ENCODE data around the gene CYP4F11. TPM values are rescaled to one million over a fixed set of nuclear protein-coding genes. Genes with fewer than 3 reads are reported as not detected.
"Not testable (repeated sequence)": the region's sequence is repeated elsewhere in the genome, so short reads cannot be mapped to it uniquely, and the experiment has no call there.

The CYP4F11 gene
- total RNA-seq, 3 donors from 2014 or later = 0.05 to 0.14 (median 0.08) TPM

GRCh38 chr19:15902898-15903297 is 31.4 kb downstream of the CYP4F11 start:
- peaks cover 17% of the 10 kb centered on the region for H3K9me3 Mint-ChIP-seq
- H3K36me3 Mint-ChIP-seq (ENCODE audit: insufficient read depth); H3K4me1 Mint-ChIP-seq (ENCODE audit: low read depth); H3K4me3 Mint-ChIP-seq; DNase-seq; ATAC-seq: not testable (repeated sequence)
- peaks cover 53% of the 10 kb centered on the region for H3K27me3 Mint-ChIP-seq (ENCODE audit: low read depth)

DNA sequence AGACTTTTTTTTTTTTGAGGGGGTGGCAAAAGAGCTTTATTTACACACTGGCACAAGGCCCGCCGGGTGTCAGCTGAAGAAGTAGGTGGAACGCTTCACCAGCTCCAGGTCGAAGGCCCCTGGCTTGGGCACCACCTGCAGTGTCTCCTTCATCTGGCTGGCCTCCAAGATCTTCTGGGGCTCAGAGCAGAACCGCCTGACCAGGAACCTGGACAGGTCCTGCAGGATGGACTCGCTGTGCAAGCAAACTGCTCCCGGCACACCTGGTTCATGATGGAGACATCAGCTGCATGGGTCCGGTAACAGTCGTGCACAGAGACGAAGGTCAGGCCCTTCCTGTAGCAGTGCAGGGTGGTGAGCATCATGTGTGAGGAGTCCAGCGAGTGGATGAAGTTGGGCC is 32.1 kb downstream of the CYP4F11 start:
- Mint-ChIP-seq H3K4me3 (no peak overlapping the region), H3K9me3 (peaks cover 17% of the 10 kb centered on the region), H3K36me3 (ENCODE audit: insufficient read depth) (no peaks in the 10 kb centered on the region), H3K27me3 (ENCODE audit: low read depth) (peaks cover 55% of the 10 kb centered on the region), H3K4me1 (ENCODE audit: low read depth) (peaks cover 7% of the 10 kb centered on the region)
- ATAC-seq = no peak
- no peak for DNase-seq

GRCh38 chr19:15900504-15900903 is 33.8 kb downstream of the CYP4F11 start:
- peak overlapping the region; percentile 56 for H3K4me3 Mint-ChIP-seq
- no peak for DNase-seq
- no peak for ATAC-seq
- H3K27me3 Mint-ChIP-seq (ENCODE audit: low read depth) = peaks cover 56% of the 10 kb centered on the region
- H3K4me1 Mint-ChIP-seq (ENCODE audit: low read depth) = peaks cover 7% of the 10 kb centered on the region
- H3K36me3 Mint-ChIP-seq (ENCODE audit: insufficient read depth) = no peaks in the 10 kb centered on the region
- H3K9me3 Mint-ChIP-seq = peaks cover 17% of the 10 kb centered on the region

DNA sequence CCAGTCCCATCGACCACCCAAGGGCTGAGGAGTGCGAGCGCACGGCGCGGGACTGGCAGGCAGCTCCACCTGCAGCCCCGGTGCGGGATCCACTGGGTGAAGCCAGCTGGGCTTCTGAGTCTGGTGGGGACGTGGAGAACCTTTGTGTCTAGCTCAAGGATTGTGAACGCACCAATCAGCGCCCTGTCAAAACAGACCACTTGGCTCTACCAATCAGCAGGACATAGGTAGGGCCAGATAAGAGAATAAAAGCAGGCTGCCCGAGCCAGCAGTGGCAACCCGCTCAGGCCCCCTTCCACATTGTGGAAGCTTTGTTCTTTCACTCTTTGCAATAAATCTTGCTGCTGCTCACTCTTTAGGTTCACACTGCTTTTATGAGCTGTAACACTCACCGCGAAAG is 34.3 kb downstream of the CYP4F11 start:
- not testable (repeated sequence) for ATAC-seq; DNase-seq; H3K36me3 Mint-ChIP-seq (ENCODE audit: insufficient read depth); H3K4me1 Mint-ChIP-seq (ENCODE audit: low read depth)
- peak overlapping the region; percentile 56 for H3K4me3 Mint-ChIP-seq
- peaks cover 15% of the 10 kb centered on the region for H3K9me3 Mint-ChIP-seq
- H3K27me3 Mint-ChIP-seq (ENCODE audit: low read depth) = peaks cover 55% of the 10 kb centered on the region

- DNase-seq; H3K4me1 Mint-ChIP-seq (ENCODE audit: low read depth); H3K36me3 Mint-ChIP-seq (ENCODE audit: insufficient read depth); H3K4me3 Mint-ChIP-seq; H3K9me3 Mint-ChIP-seq; ATAC-seq: not testable (repeated sequence)
- peaks cover 52% of the 10 kb centered on the region for H3K27me3 Mint-ChIP-seq (ENCODE audit: low read depth)
Measured at GRCh38 chr19:15899561-15899960, 34.8 kb downstream of the CYP4F11 start.

GRCh38 chr19:15897738-15898276 is 36.5 kb downstream of the CYP4F11 start, which contains the start of gene CYP4F2:
Gene CYP4F2 (minus strand): TSS chr19:15898074. CDS start chr19:15897611, 463 bp downstream.
- Mint-ChIP-seq H3K36me3 (ENCODE audit: insufficient read depth) (no peaks in the 10 kb centered on the region), H3K4me3 (no peak within 1 kb of the TSS), H3K4me1 (ENCODE audit: low read depth) (peaks cover 7% of the 10 kb centered on the region), H3K9me3 (no peaks in the 10 kb centered on the region), H3K27me3 (ENCODE audit: low read depth) (peaks cover 45% of the 10 kb centered on the region)
- no peak for DNase-seq
- no peak for ATAC-seq

DNA sequence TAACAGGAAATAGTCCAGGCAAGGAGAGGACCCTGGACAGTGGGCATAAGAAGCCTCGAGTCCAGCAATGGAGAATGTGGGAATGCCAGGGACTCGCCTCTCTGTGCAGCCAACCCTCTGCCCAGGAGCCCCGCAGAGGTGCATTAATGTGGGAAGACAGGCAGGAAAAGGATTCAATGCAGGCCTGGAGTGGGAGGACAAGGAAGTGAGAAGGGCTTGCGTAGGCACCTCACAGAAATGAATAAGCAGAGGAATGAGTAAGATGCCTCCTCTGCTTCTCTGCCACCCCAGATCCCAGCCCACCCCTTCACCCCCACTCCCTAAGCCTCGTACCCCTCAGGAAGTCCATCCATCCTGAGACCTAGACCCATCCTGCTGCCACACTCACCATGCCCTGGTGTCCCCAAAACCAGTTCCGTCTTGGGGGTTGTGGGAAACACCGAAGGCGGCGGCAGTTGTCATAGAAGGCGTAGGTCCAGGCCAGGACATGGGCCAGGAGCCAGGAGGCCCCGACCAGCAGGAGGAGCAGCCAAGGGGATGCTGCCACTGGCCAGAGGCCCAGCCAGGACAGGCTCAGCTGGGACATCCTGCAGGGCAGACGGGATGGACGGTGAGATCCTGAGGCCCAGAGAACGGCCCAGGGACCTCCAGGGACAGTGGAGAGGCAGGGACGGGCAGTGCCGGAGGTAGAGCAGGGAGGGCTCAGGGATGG is 37.1 kb downstream of the CYP4F11 start:
- no peak for DNase-seq
- Mint-ChIP-seq H3K27me3 (ENCODE audit: low read depth) (peaks cover 42% of the 10 kb centered on the region), H3K36me3 (ENCODE audit: insufficient read depth) (no peaks in the 10 kb centered on the region), H3K4me3 (no peak overlapping the region), H3K9me3 (no peaks in the 10 kb centered on the region), H3K4me1 (ENCODE audit: low read depth) (peaks cover 7% of the 10 kb centered on the region)
- no peak for ATAC-seq

DNA sequence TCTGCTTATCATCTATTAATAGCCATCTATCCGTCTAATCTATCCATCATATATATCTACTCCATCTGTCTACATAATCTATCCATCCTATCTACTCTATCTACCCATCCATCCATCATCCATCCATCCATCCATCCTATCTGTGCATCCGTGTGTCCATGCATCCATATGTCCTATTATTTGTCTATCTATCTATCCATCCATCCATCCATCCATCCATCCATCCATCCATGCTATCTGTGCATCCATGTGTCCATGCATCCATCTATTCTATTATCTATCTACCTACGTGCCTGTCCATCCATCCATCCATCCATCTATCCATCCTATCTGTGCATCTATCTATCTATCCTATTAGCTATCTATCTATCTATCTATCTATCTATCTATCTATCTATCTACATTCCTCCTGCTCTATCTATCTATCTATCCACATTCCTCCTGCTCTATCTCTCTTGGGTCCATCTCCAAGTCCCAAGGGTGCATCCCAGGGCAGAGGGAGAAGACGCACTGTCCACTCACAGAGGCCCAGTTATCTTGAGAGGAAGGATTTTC is 38.4 kb downstream of the CYP4F11 start:
- no peak for DNase-seq
- peaks cover 31% of the 10 kb centered on the region for H3K27me3 Mint-ChIP-seq (ENCODE audit: low read depth)
- H3K9me3 Mint-ChIP-seq = no peaks in the 10 kb centered on the region
- H3K36me3 Mint-ChIP-seq (ENCODE audit: insufficient read depth) = no peaks in the 10 kb centered on the region
- ATAC-seq = no peak
- peaks cover 7% of the 10 kb centered on the region for H3K4me1 Mint-ChIP-seq (ENCODE audit: low read depth)
- no peak overlapping the region for H3K4me3 Mint-ChIP-seq

DNA sequence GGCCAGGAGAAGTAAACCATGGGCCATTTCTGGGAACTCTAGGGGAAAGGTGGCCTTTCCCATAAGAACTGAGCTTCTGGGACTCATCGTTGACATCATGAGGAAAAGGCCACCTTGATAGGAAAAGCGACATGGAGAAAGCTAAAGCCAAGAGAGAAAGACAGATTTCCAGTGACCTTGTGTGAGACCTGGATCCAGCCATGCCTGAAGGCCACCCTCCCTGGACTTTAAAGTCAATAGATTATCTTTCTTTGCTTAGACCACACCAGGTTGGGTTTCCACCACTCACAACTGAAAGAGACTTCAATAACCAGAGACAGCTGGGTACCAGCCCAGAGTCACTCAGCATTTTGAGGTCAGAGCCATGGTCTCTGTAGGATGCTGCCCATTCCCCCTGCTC is 40.0 kb downstream of the CYP4F11 start:
- ATAC-seq = no peak
- no peaks in the 10 kb centered on the region for H3K9me3 Mint-ChIP-seq
- no peak overlapping the region for H3K4me3 Mint-ChIP-seq
- H3K4me1 Mint-ChIP-seq (ENCODE audit: low read depth) = peaks cover under 1% of the 10 kb centered on the region
- H3K36me3 Mint-ChIP-seq (ENCODE audit: insufficient read depth) = no peaks in the 10 kb centered on the region
- H3K27me3 Mint-ChIP-seq (ENCODE audit: low read depth) = peaks cover 23% of the 10 kb centered on the region
- DNase-seq = no peak

- DNase-seq (no peak), ATAC-seq (no peak)
- H3K27me3 Mint-ChIP-seq (ENCODE audit: low read depth) = peaks cover 23% of the 10 kb centered on the region
- H3K9me3 Mint-ChIP-seq = no peaks in the 10 kb centered on the region
- H3K4me1 Mint-ChIP-seq (ENCODE audit: low read depth) = no peaks in the 10 kb centered on the region
- no peak overlapping the region for H3K4me3 Mint-ChIP-seq
- H3K36me3 Mint-ChIP-seq (ENCODE audit: insufficient read depth) = no peaks in the 10 kb centered on the region
Measured at GRCh38 chr19:15893477-15893876, 40.9 kb downstream of the CYP4F11 start.

DNA sequence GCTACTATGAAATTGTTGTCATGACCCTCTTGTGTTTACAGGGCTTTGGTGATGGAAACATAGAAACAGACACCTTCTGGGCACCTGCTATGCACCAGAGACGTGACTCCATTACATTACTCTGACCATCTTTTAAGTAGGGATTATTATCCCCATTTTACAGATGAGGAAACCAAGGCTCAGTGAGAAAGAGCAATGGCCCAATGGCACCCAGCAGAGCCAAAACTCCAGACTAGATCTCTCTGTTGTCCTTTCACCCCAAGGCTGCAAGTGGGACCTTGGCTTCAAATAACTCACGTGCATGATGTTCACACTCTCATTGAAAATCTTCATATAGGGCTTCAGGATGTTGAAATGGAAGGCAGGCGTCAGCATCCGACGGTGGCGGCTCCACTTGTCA is 42.3 kb downstream of the CYP4F11 start:
- Mint-ChIP-seq H3K36me3 (ENCODE audit: insufficient read depth) (no peaks in the 10 kb centered on the region), H3K4me1 (ENCODE audit: low read depth) (no peaks in the 10 kb centered on the region), H3K27me3 (ENCODE audit: low read depth) (peaks cover 13% of the 10 kb centered on the region), H3K4me3 (no peak overlapping the region), H3K9me3 (no peaks in the 10 kb centered on the region)
- DNase-seq (no peak), ATAC-seq (no peak)

GRCh38 chr19:15891434-15891833 is 42.9 kb downstream of the CYP4F11 start:
- Mint-ChIP-seq H3K36me3 (ENCODE audit: insufficient read depth) (no peaks in the 10 kb centered on the region), H3K27me3 (ENCODE audit: low read depth) (peaks cover 7% of the 10 kb centered on the region), H3K4me3 (no peak overlapping the region), H3K9me3 (no peaks in the 10 kb centered on the region), H3K4me1 (ENCODE audit: low read depth) (no peaks in the 10 kb centered on the region)
- DNase-seq (no peak), ATAC-seq (no peak)

DNA sequence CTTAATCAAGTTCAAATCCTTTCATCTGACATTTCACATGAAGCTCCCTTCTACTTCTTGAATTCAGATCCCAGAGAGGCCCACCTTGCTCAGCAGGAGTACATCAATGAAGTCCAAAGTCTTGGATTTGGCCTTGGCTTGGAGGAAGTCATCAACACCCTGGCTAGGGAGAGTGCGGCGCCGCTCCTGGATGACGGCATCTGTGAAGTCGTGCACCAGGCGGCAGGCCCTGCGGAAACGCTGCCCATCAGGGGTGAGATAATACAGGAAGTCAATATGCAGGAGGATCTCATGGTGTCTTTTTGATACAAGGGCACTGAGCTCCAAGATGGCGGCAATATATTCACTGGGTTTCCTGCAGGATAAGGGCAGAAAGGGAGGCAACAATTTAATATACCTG is 45.0 kb downstream of the CYP4F11 start:
- H3K9me3 Mint-ChIP-seq, DNase-seq: not testable (repeated sequence)

DNA sequence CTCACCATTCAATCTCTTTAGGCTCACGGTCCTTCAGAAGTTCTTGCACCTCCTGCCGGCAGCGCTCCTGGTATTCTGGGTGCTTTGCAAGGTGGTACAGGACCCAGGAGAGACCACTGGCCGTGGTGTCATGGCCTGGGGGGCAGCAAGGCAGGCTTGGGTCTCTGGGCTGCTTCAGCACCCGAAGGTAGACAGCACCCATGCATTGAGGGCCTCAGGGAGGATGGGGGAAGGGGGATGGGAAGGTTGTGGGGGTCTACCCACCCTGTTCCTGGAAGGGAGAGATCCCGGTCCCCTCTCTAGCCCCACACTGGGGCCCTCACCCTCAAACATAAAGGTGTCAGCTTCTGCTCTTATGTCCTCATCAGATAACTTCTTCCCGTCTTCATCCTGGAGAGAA is 48.4 kb downstream of the CYP4F11 start:
- H3K9me3 Mint-ChIP-seq = no peaks in the 10 kb centered on the region
- ATAC-seq = no peak
- no peak for DNase-seq
- peaks cover 6% of the 10 kb centered on the region for H3K27me3 Mint-ChIP-seq (ENCODE audit: low read depth)
- H3K4me3 Mint-ChIP-seq = no peak overlapping the region
- H3K4me1 Mint-ChIP-seq (ENCODE audit: low read depth) = no peaks in the 10 kb centered on the region
- no peaks in the 10 kb centered on the region for H3K36me3 Mint-ChIP-seq (ENCODE audit: insufficient read depth)

More for the DNA sequence above, 45.0 kb downstream of the CYP4F11 start:
- not testable (repeated sequence) for H3K4me1 Mint-ChIP-seq (ENCODE audit: low read depth); H3K4me3 Mint-ChIP-seq; ATAC-seq; H3K27me3 Mint-ChIP-seq (ENCODE audit: low read depth); H3K36me3 Mint-ChIP-seq (ENCODE audit: insufficient read depth)

- Mint-ChIP-seq H3K4me1 (ENCODE audit: low read depth) (no peaks in the 10 kb centered on the region), H3K36me3 (ENCODE audit: insufficient read depth) (no peaks in the 10 kb centered on the region), H3K9me3 (no peaks in the 10 kb centered on the region), H3K4me3 (no peak overlapping the region), H3K27me3 (ENCODE audit: low read depth) (peaks cover 7% of the 10 kb centered on the region)
- ATAC-seq (no peak), DNase-seq (no peak)
Measured at GRCh38 chr19:15885167-15885566, 49.2 kb downstream of the CYP4F11 start.
